Stimulated activated CD4-positive, alpha-beta T cell treated with anti-CD3 and anti-CD28 coated beads, Interleukin-15, amount 100 ng/mL, for 1 hour (primary cell): ENCODE data around the gene BEST4.
"Not testable (repeated sequence)": the region's sequence is repeated elsewhere in the genome, so short reads cannot be mapped to it uniquely, and the experiment has no call there.

ENCODE experiments used
- DNase-seq, 2 donors: peaks; one replicate each; pipeline ENCODE4 v3.0.0-alpha.2; 2020; ENCODE audit warnings: low read depth in 1 of 2, low spot score in 1 of 2

BEST4 gene

DNA sequence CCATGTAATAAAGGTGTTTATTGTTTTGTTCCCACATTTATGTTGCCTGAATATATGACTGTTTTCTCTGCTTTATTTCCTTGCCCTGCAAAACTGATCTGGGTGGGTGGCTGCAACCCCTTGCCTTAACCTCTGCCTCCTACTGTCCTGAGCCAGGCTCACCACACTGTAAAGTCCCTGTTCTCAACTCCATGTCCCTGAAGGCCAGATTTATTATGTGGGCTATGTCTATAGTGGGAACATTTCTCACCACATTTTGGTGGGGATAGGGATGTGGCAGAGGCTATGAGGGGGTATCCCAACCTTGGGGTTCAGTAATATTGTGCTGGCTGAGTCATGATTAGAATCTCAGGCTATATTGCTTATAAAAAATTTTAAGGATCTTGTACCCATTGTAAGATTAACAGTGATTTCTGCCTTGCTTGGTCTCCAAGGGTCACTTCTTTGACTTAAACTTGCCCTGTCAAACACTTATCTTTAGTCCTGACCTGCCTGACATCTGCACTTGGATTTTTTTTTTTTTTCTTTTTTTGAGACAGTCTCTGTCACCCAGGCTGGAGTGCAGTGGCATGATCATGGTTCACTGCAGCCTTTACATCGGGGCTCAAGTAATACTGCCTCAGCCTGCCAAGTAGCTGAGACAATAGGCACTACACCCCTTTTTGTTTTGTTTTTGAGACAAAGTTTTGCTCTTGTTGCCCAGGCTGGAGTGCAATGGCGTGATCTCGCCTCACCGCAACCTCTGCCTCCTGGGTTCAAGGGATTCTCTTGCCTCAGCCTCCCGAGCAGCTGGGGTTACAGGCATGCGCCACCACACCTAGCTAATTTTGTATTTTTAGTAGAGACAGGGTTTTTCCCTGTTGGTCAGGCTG lies 9.0 kb downstream of the BEST4 start:
- no peak for DNase-seq

GRCh38 chr1:44777969-44778635 lies 9.9 kb downstream of the BEST4 start:
- DNase-seq, result no peak

DNA sequence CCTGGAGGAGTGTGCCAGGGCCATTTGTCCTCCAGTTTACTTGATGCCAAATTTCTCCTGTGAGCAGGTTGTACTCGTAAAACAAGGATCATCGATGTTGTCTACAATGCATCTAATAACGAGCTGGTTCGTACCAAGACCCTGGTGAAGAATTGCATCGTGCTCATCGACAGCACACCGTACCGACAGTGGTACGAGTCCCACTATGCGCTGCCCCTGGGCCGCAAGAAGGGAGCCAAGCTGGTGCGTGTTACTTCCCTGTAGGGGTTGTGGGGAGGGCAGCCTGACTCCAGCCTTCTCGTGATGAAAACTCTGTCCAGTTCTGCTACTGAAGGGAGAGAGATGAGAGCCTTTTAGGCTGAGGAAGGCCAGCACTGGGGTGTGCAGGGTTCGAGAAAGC lies 10.4 kb downstream of the BEST4 start:
- no peak for DNase-seq

- no peak for DNase-seq
Measured at GRCh38 chr1:44776730-44777068, 11.3 kb downstream of the BEST4 start.

GRCh38 chr1:44775930-44776729 lies 11.8 kb downstream of the BEST4 start:
- no peak for DNase-seq

DNA sequence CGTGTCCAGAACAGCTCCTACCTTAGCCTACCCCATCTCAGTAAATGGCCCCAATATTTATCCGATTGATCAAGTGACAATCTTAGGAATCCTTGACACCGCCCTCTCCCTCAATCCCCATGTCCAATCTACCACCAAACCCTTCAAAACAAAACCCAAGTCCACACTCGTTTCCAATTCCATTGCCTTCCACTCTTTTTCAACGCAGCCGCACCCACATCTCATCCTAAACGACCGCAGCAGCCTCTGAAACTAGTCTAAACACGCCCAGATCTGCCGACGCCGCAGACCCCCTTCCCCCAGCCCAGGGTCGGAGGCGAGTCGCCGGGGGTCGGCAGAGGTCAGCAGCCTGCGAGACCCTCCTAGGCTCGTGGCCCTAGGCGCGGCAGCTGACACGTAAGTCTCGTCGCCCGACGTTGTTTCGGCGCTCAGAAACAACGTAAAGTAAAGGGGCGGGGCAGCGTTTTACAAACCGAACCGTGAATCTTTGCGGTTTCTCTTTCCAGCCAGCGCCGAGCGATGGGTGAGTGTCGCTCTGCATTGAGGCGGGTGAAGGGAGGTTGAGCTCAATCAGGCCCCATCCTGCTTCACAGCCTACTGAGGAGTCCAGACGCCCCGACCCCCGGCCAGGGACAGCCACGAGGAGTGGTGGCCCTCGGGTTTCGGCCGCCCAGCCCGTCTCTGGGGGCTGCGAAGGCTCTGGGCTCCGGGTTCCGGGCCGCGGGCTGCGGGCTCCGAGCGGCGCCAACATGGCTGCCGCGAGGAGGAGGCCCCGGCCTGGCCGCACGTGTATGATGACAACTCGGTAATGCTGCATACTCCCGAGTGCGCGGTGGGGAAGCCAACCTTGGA lies 12.7 kb downstream of the BEST4 start, which contains the start of gene RPS8:
RPS8 (plus strand) TSS at position 463 of the 852 bp plus-strand sequence; CDS start at position 520, 57 bp downstream.
- peak; percentile 71 to 74 for DNase-seq

DNA sequence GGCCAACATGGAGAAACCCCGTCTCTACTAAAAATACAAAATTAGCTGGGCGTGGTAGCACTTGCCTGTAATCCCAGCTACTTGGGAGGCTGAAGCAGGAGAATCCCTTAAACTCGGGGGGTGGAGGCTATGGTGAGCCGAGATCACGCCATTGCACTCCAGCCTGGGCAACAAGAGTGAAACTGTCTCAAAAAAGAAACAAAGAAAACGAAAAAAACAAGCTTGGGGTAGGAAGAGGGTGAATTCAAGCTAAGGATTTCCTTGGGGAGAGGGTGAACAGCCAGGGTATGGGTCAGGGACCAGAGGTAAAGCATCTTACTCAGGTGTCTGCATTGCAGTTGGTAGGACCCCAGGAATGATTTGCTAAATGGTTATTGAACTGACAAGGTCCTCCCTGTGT lies 21.5 kb downstream of the BEST4 start:
- not testable (repeated sequence) for DNase-seq

GRCh38 chr1:44760876-44761275 lies 27.1 kb downstream of the BEST4 start:
- DNase-seq, result no peak

DNA sequence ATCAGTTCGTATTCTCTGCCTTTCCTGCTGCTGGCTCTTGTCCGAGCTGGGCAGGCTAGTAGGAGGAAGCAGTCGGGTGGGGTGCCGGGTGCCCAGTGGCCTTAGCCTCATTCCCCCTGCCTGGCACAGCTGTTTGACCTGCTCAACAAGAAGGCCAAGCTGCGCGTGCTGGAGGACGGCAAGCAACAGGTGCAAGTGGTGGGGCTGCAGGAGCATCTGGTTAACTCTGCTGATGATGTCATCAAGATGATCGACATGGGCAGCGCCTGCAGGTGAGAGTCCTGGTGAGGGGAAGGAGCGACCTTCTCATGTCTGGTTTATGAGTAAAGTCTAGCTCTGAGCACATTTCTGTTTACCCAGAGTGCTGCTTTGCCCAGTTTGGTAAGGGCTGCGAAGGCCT lies 28.9 kb downstream of the BEST4 start:
- no peak for DNase-seq

DNA sequence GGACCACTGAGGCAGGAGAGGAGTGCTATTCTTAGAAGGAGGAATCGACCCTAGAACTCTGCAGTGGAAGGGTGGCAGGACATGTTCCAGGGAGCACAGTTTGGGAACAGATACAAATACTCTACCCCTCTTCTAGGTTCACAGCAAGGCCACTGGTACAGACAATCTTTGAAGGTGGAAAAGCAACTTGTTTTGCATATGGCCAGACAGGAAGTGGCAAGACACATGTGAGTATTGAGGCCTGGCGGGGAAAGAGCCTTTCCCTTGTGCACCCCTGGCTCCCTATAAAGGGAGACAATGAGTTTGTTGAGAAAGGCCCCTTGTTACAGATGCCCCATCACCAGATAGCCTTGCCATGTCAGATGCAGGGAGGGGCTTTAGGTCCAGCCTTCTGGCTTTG lies 30.6 kb downstream of the BEST4 start:
- no peak for DNase-seq

DNA sequence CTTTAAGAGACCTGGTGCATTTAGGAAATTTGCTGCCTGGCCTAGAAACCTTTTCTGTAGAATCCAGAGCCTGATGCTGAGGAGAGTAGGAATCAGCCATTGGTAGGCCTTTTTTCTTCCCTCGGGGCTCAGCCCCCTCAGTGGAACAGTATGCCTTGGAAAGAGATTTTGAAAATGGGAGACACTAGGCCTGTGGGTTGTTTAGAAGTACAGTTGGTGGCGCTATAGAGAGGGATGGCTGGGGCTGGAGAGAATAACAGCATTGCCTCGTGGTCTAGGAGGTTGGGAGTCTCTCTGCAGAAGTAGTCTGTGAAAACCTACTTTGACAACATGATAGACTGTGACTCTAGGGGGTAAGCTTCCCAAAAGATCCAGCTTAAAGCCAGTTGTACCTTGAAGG lies 40.1 kb downstream of the BEST4 start:
- DNase-seq, result no peak

- DNase-seq, result no peak
Measured at GRCh38 chr1:44743211-44743610, 44.8 kb downstream of the BEST4 start.

DNA sequence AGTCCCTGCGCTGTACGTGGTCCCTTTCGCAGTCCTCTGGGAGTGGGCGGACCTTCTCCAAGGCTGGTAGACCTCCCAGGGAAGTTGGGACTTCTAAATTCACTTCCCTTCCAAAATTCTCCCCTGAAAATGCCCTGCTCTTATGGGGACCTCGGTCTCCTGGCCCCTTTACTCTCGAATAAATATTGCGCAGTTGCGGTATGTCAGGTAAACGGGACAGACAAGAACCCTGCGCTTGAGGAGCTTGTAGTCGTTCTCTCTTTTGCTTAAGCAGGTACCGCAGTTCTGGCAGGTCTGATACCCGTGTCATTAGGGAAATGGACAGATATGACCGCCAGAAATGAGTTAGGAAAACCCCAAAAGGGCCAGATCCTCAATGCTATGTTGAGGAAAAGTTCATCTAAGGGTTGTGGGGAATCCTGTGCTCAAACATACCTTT lies 47.8 kb downstream of the BEST4 start:
- no peak for DNase-seq

DNA sequence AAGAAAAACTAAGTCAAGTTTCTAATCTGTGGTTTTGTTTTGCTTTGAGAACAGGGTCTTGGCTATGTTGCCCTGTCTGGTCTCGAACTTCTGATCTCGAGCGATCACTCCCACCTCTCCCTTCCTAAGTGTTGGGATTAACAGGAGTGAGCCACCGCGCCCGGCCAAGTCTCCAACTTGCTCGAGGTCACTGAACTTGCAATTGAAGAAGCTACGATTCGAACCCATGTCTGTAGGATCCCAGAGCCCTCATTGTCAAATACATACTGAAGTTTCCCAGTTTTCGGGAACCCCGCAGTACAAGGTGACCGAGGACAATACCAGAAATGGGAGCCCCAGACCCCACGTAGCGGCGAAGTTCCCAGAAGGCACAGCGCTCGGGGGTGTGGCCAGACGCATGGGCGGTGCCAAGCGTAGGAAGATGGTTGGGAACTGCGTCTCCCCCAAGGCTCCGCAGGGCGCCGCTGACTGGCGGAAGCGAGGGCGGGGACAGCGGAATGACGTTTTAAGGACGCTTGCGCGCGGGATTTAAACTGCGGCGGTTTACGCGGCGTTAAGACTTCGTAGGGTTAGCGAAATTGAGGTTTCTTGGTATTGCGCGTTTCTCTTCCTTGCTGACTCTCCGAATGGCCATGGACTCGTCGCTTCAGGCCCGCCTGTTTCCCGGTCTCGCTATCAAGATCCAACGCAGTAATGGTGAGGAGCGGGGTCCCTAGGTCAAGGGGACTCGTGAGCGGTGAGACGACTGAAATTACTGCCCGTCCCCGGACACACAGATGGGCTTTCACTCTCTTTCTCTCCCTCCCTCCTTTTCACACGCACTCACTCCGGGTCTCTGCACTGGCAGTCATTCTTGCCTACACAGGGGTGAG lies 48.4 kb downstream of the BEST4 start, which contains the start of gene KIF2C:
KIF2C (plus strand) TSS at position 531 of the 872 bp plus-strand sequence; CDS start at position 627, 96 bp downstream.
- DNase-seq, result peak; percentile 91 to 95

DNA sequence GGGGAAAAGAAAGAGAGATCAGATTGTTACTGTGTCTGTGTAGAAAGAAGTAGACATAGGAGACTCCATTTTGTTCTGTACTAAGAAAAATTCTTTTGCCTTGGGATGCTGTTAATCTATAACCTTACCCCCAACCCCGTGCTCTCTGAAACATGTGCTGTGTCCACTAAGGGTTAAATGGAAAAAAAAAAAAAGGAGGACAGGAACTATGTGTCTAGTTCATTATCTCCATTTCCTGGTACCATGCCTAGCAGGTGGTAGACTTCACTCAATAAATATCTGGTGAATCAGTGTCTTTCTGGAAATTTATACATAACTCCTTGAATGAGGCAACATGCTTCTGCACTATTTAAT lies 49.0 kb downstream of the BEST4 start:
- DNase-seq, result not testable (repeated sequence)

GRCh38 chr1:44735992-44736391 lies 52.0 kb downstream of the BEST4 start:
- no peak for DNase-seq

DNA sequence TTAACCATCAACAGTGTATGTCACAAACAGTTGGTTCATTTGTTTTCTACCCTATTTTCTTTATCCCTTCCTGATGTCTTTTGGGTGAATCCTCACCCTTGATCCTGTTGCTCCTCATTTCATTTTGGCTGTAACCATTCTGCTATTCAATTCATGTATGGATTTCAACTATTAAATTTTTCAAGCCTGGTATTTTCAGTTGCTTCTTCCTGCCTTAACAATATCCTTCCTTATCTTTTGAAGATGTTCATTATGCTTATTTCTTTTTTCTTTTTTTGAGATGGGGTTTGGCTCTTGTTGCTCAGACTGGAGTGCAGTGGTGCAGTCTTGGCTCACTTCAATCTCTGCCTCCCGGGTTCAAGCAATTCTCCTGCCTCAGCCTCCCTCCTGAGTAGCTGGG lies 54.2 kb downstream of the BEST4 start:
- DNase-seq, result no peak
